ENCODE measurements around the gene PRKCZ. TPM values are rescaled to one million over a fixed set of nuclear protein-coding genes. Genes with fewer than 3 reads are reported as not detected.

PRKCZ gene
- total and polyA plus RNA-seq, 2 experiments from 2014 or later: 26.2 to 36.9 TPM

DNA sequence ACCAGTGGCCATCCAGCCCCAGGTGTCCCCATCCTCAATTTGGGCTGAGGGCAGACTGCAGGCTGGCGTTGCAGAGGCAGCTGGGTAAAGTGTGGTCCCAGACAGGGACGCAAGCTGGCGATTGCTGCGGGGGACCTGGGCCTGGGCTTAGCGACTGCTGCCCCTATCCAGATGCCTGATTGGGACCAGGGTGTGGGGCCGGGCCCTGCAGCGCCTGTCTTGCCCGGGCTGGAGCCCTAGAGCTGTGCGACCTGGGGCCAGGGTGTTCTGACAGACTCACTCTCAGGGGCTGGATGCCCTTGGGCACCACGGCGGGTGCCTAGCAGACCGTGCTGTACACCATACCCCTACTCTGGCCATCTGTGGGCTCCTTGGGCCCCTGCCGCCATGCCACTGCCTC lies 160.6 kb downstream of the PRKCZ start:
- peaks cover 19% of the 10 kb centered on the region for H3K4me1 ChIP-seq (ENCODE audit: insufficient read depth)
- peaks cover 13% of the 10 kb centered on the region; the same call in 1 of the 2 replicates for H3F3A ChIP-seq (replicated peaks; ENCODE audit: low read depth)
- no peak for ATAC-seq
- Mint-ChIP-seq H3K4me1 (peaks cover 22% of the 10 kb centered on the region), H3K27ac (no peak overlapping the region), H3K4me3 (no peak overlapping the region), H3K36me3 (ENCODE audit: low read depth) (no peaks in the 10 kb centered on the region), H3K9me3 (no peaks in the 10 kb centered on the region), H3K27me3 (ENCODE audit: insufficient read depth, low read depth, poor library complexity) (peaks cover 21% of the 10 kb centered on the region)
- H3K27ac ChIP-seq (ENCODE audit: low read depth): no peak overlapping the region
- no peaks in the 10 kb centered on the region for H3K79me2 ChIP-seq (replicated peaks; ENCODE audit: insufficient read depth)
- no peaks in the 10 kb centered on the region for H3K36me3 ChIP-seq (ENCODE audit: insufficient read depth)
- no peaks in the 10 kb centered on the region for H4K20me1 ChIP-seq (replicated peaks; ENCODE audit: insufficient read depth)
- no peak overlapping the region for H2AFZ ChIP-seq
- H3K27me3 ChIP-seq (ENCODE audit: insufficient read depth): peaks cover 6% of the 10 kb centered on the region; the same call in 1 of the 2 replicates
- H3K4me2 ChIP-seq: no peak overlapping the region
- no peaks in the 10 kb centered on the region for H3K9me2 ChIP-seq (ENCODE audit: insufficient read depth)
- no peak overlapping the region for H3K4me3 ChIP-seq
- TF ChIP-seq POLR2AphosphoS5 (IDR thresholded peaks at IDR 0.05; ENCODE audit: low read depth): no peak
- no peak for TF ChIP-seq EZH2phosphoT487 (IDR thresholded peaks at IDR 0.05; ENCODE audit: unreplicated experiment)
- TF ChIP-seq JUNB (IDR thresholded peaks at IDR 0.05; ENCODE audit: unreplicated experiment): no peak
- TF ChIP-seq NANOG (IDR thresholded peaks at IDR 0.05; ENCODE audit: borderline replicate concordance): no peak
- TF ChIP-seq EZH2 (IDR thresholded peaks at IDR 0.05; ENCODE audit: low read depth, unreplicated experiment): no peak
- no peak for TF ChIP-seq STAT1 (IDR thresholded peaks at IDR 0.05; ENCODE audit: unreplicated experiment)
- no peak for TF ChIP-seq REST (IDR thresholded peaks at IDR 0.05; ENCODE audit: unreplicated experiment)
- TF ChIP-seq ZNF114 (CRISPR knock-in tag; IDR thresholded peaks at IDR 0.05): no peak
- TF ChIP-seq, protein P1, sequence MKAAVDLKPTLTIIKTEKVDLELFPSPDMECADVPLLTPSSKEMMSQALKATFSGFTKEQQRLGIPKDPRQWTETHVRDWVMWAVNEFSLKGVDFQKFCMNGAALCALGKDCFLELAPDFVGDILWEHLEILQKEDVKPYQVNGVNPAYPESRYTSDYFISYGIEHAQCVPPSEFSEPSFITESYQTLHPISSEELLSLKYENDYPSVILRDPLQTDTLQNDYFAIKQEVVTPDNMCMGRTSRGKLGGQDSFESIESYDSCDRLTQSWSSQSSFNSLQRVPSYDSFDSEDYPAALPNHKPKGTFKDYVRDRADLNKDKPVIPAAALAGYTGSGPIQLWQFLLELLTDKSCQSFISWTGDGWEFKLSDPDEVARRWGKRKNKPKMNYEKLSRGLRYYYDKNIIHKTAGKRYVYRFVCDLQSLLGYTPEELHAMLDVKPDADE (IDR thresholded peaks at IDR 0.05): no peak
- TF ChIP-seq ZNF331 (CRISPR knock-in tag; IDR thresholded peaks at IDR 0.05; ENCODE audit: low read depth): no peak
- TF ChIP-seq, protein P2, sequence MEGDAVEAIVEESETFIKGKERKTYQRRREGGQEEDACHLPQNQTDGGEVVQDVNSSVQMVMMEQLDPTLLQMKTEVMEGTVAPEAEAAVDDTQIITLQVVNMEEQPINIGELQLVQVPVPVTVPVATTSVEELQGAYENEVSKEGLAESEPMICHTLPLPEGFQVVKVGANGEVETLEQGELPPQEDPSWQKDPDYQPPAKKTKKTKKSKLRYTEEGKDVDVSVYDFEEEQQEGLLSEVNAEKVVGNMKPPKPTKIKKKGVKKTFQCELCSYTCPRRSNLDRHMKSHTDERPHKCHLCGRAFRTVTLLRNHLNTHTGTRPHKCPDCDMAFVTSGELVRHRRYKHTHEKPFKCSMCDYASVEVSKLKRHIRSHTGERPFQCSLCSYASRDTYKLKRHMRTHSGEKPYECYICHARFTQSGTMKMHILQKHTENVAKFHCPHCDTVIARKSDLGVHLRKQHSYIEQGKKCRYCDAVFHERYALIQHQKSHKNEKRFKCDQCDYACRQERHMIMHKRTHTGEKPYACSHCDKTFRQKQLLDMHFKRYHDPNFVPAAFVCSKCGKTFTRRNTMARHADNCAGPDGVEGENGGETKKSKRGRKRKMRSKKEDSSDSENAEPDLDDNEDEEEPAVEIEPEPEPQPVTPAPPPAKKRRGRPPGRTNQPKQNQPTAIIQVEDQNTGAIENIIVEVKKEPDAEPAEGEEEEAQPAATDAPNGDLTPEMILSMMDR (conservative IDR thresholded peaks at IDR 0.05; ENCODE audit: low read depth in 2 of 2): no peak
- no peak for TF ChIP-seq ZNF462 (CRISPR knock-in tag; IDR thresholded peaks at IDR 0.05)
- TF ChIP-seq CREB1 (CRISPR knock-in tag; IDR thresholded peaks at IDR 0.05; ENCODE audit: low read depth): no peak
- DNase-seq (ENCODE audit: low spot score): no peak
